Neural cell (in vitro differentiated cells): ENCODE data around the gene PER1. TPM values are rescaled to one million over a fixed set of nuclear protein-coding genes. Genes with fewer than 3 reads are reported as not detected.
A peak's percentile ranks its signal among the peaks of the same experiment; 100 is the strongest.

ENCODE experiments used
- H2AFZ ChIP-seq: fragments of 200-600, 300-800 bp; sonication (generic), shearing (Covaris generic); 2 replicates; pipeline ENCODE4 v1.6.0; 2014; ENCODE audit warnings: low read depth, mild to moderate bottlenecking, antibody characterized with exemption, low read length, moderate library complexity
- H3F3A ChIP-seq: fragments of 200-600 bp; shearing (Covaris generic); 2 replicates; pipeline ENCODE4 v1.6.1; 2016; ENCODE audit warnings: mild to moderate bottlenecking, moderate library complexity, mixed read lengths, antibody characterized with exemption, low read length; ENCODE audit not compliant: insufficient read depth, poor library complexity, severe bottlenecking
- H3K27ac ChIP-seq: fragments of 200-600, 300-800 bp; sonication (generic), shearing (Covaris generic); 2 replicates; pipeline ENCODE4 v1.5.1; 2014; ENCODE audit warnings: mild to moderate bottlenecking, low read length, moderate library complexity
- H3K27me3 ChIP-seq: fragments of 300-800, 200-600 bp; sonication (generic), shearing (Covaris generic); 2 replicates; pipeline ENCODE4 v1.6.0; 2014; ENCODE audit warnings: mild to moderate bottlenecking, low read depth, low read length, moderate library complexity; ENCODE audit not compliant: insufficient read depth
- H3K36me3 ChIP-seq: fragments of 300-800, 200-600 bp; sonication (generic), shearing (Covaris generic); 2 replicates; pipeline ENCODE4 v1.5.1; 2014; ENCODE audit warnings: mild to moderate bottlenecking, antibody characterized with exemption, low read length, moderate library complexity; ENCODE audit not compliant: insufficient read depth
- H3K4me2 ChIP-seq: fragments of 300-800, 200-600 bp; sonication (generic), shearing (Covaris generic); 2 replicates; pipeline ENCODE4 v1.6.0; 2014; ENCODE audit warnings: mild to moderate bottlenecking, low read length
- H3K4me3 ChIP-seq: fragments of 300-800, 200-600 bp; sonication (generic), shearing (Covaris generic); 2 replicates; pipeline ENCODE4 v1.5.1; 2014; ENCODE audit warnings: mild to moderate bottlenecking, low read length, moderate library complexity
- H3K79me2 ChIP-seq: fragments of 200-600 bp; shearing (Covaris generic); replicated peaks from 2 replicates; pipeline ENCODE4 v1.6.0; 2014; ENCODE audit warnings: mild to moderate bottlenecking, low read length, moderate library complexity; ENCODE audit not compliant: insufficient read depth
- H3K9ac ChIP-seq: fragments of 300-800, 200-600 bp; sonication (generic), shearing (Covaris generic); 2 replicates; pipeline ENCODE4 v1.6.1; 2016; ENCODE audit warnings: mild to moderate bottlenecking, low read length, mixed read lengths
- H3K9me2 ChIP-seq: fragments of 200-600 bp; shearing (Covaris generic); 2 replicates; pipeline ENCODE4 v1.6.1; 2016; ENCODE audit warnings: mild to moderate bottlenecking, low read length, mixed read lengths; ENCODE audit not compliant: insufficient read depth
- H3K9me3 ChIP-seq: fragments of 200-600, 300-800 bp; sonication (generic), shearing (Covaris generic); 2 replicates; pipeline ENCODE4 v1.6.1; 2016; ENCODE audit warnings: mild to moderate bottlenecking, mixed run types, low read length, moderate library complexity, mixed read lengths
- H4K20me1 ChIP-seq: fragments of 200-600 bp; shearing (Covaris generic); 2 replicates; pipeline ENCODE4 v1.6.1; 2016; ENCODE audit warnings: mild to moderate bottlenecking, mixed run types; ENCODE audit not compliant: insufficient read depth
- EP300 ChIP-seq: fragments of 450-650 bp; conservative IDR thresholded peaks from 2 replicates; pipeline ENCODE4 v1.6.1; 2014; ENCODE audit warnings: antibody characterized with exemption, mild to moderate bottlenecking, moderate library complexity; ENCODE audit not compliant: poor library complexity, severe bottlenecking
- EZH2 ChIP-seq: fragments of 200-600, 300-800 bp; shearing (Covaris generic), sonication (generic); IDR thresholded peaks from 2 replicates; pipeline ENCODE4 v1.6.1; 2014; ENCODE audit warnings: antibody characterized with exemption, low read length, borderline replicate concordance, mild to moderate bottlenecking; ENCODE audit not compliant: insufficient read depth, poor library complexity, severe bottlenecking
- MXI1 ChIP-seq: fragments of 450-650 bp; conservative IDR thresholded peaks from 2 replicates; pipeline ENCODE4 v1.6.1; 2014; ENCODE audit warnings: antibody characterized with exemption, mild to moderate bottlenecking; ENCODE audit not compliant: poor library complexity, severe bottlenecking
- POLR2AphosphoS5 ChIP-seq: IDR thresholded peaks from 2 replicates; pipeline ENCODE4 v1.6.1; 2012
- RAD21 ChIP-seq: fragments of 450-650 bp; conservative IDR thresholded peaks from 2 replicates; pipeline ENCODE4 v1.6.1; 2014; ENCODE audit warnings: antibody characterized with exemption, mild to moderate bottlenecking, moderate library complexity
- SMC3 ChIP-seq: fragments of 450-650 bp; conservative IDR thresholded peaks from 2 replicates; pipeline ENCODE4 v1.6.1; 2014; ENCODE audit warnings: antibody characterized with exemption, mild to moderate bottlenecking, moderate library complexity; ENCODE audit not compliant: poor library complexity
- TAF1 ChIP-seq: IDR thresholded peaks from 2 replicates; pipeline ENCODE4 v1.6.1; 2012; ENCODE audit warnings: low read depth
- polyA plus RNA-seq: library from polyadenylated mRNA; depleted of rRNA; stranded (reverse); fragments of >200 nt; gene quantifications from 2 replicates; pipeline ENCODE4 v1.2.3, GENCODE V29; 2014
- TF ChIP-seq, protein P1 (sequence below): IDR thresholded peaks from 2 replicates; pipeline ENCODE4 v1.6.1; 2012; ENCODE audit warnings: borderline replicate concordance
- TF ChIP-seq, protein P2 (sequence below): fragments of 450-650 bp; IDR thresholded peaks from 2 replicates; pipeline ENCODE4 v1.5.1; 2014; ENCODE audit warnings: antibody characterized with exemption, mild to moderate bottlenecking, moderate library complexity; ENCODE audit not compliant: poor library complexity, severe bottlenecking

PER1 gene
- polyA plus RNA-seq, 1 donor from 2014 or later = 1.9 TPM

DNA sequence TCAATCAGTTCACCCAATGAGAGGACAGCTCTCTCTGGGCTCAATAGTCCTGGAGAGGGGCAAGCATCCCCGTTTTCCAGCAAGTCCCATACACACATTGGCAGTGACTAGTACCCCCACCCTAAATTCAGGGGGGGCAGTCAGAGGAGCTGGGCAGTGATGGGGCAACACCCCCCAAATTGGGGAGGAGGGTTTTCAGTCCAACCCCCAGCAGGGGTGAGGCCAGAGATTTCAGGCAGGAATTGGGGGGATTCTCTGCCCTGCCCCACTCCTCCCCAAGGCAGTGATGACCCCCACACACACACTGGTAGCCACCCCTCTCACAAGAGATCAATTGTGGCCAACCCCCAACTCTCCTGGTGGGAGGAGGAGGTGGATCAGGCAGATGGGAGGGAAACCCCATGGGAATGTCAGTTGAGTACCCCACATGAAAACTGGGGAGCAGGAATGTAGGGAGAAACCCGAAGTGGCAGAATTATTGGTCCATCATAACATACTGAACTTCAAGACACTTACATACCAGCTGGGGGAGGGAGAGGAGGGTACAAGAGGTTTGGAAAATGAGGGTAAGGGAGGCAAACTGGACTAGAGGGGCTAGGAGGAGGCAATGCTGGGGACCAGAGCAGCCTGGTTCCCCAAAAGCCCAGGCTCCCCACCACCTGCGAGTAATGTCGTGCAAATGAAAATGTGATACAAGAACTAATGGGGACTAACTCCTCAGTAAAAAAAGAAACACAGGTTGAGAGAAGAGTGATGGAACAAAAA lies 7.4 kb upstream of the PER1 start:
- peaks cover 45% of the 10 kb centered on the region for H3K79me2 ChIP-seq
- peak overlapping the region; percentile 94 for H3K4me3 ChIP-seq
- H3K27me3 ChIP-seq = no peaks in the 10 kb centered on the region
- H3K9ac ChIP-seq = peak overlapping the region; percentile 99
- H3F3A ChIP-seq = no peaks in the 10 kb centered on the region
- no peaks in the 10 kb centered on the region for H3K9me3 ChIP-seq
- H3K4me2 ChIP-seq = peak overlapping the region; percentile 96
- no peaks in the 10 kb centered on the region for H3K36me3 ChIP-seq
- H2AFZ ChIP-seq = no peak overlapping the region
- H3K9me2 ChIP-seq = no peaks in the 10 kb centered on the region
- TF ChIP-seq, protein P1, sequence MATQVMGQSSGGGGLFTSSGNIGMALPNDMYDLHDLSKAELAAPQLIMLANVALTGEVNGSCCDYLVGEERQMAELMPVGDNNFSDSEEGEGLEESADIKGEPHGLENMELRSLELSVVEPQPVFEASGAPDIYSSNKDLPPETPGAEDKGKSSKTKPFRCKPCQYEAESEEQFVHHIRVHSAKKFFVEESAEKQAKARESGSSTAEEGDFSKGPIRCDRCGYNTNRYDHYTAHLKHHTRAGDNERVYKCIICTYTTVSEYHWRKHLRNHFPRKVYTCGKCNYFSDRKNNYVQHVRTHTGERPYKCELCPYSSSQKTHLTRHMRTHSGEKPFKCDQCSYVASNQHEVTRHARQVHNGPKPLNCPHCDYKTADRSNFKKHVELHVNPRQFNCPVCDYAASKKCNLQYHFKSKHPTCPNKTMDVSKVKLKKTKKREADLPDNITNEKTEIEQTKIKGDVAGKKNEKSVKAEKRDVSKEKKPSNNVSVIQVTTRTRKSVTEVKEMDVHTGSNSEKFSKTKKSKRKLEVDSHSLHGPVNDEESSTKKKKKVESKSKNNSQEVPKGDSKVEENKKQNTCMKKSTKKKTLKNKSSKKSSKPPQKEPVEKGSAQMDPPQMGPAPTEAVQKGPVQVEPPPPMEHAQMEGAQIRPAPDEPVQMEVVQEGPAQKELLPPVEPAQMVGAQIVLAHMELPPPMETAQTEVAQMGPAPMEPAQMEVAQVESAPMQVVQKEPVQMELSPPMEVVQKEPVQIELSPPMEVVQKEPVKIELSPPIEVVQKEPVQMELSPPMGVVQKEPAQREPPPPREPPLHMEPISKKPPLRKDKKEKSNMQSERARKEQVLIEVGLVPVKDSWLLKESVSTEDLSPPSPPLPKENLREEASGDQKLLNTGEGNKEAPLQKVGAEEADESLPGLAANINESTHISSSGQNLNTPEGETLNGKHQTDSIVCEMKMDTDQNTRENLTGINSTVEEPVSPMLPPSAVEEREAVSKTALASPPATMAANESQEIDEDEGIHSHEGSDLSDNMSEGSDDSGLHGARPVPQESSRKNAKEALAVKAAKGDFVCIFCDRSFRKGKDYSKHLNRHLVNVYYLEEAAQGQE = no peak
- TF ChIP-seq, protein P2, sequence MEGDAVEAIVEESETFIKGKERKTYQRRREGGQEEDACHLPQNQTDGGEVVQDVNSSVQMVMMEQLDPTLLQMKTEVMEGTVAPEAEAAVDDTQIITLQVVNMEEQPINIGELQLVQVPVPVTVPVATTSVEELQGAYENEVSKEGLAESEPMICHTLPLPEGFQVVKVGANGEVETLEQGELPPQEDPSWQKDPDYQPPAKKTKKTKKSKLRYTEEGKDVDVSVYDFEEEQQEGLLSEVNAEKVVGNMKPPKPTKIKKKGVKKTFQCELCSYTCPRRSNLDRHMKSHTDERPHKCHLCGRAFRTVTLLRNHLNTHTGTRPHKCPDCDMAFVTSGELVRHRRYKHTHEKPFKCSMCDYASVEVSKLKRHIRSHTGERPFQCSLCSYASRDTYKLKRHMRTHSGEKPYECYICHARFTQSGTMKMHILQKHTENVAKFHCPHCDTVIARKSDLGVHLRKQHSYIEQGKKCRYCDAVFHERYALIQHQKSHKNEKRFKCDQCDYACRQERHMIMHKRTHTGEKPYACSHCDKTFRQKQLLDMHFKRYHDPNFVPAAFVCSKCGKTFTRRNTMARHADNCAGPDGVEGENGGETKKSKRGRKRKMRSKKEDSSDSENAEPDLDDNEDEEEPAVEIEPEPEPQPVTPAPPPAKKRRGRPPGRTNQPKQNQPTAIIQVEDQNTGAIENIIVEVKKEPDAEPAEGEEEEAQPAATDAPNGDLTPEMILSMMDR = no peak
- TF ChIP-seq RAD21 = no peak
- TF ChIP-seq MXI1 = no peak
- no peak for TF ChIP-seq SMC3
- TF ChIP-seq TAF1 = no peak
- H3K27ac ChIP-seq = peak overlapping the region; percentile 28
- peaks cover 11% of the 10 kb centered on the region for H4K20me1 ChIP-seq

DNA sequence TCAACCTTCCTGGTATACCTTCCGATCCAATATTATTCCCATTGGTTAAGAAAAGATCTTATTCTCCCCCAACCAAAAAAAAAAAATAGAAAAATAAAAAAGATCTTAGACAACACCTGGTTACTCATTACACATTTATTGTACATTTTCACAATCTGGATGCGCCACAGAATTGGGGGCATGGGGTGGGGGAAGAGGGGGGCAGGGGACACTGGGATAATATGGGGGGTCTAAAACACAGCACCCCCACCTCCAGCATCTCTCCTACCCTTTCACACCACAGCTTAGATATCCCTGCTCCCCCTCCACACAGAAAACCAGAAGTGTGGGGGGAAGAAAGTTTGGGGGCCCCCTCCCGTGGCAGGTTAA lies 6.8 kb upstream of the PER1 start:
- no peaks in the 10 kb centered on the region for H3K27me3 ChIP-seq
- H3K27ac ChIP-seq = no peak overlapping the region
- H3K9me3 ChIP-seq = no peaks in the 10 kb centered on the region
- peak overlapping the region; percentile 99 for H3K9ac ChIP-seq
- no peak overlapping the region for H2AFZ ChIP-seq
- H3K4me2 ChIP-seq = no peak overlapping the region
- H3K36me3 ChIP-seq = no peaks in the 10 kb centered on the region
- peaks cover 11% of the 10 kb centered on the region for H4K20me1 ChIP-seq
- no peaks in the 10 kb centered on the region for H3K9me2 ChIP-seq
- no peak for TF ChIP-seq EZH2
- TF ChIP-seq SMC3 = no peak
- TF ChIP-seq, protein P1 = no peak
- no peak for TF ChIP-seq TAF1
- TF ChIP-seq POLR2AphosphoS5 = no peak
- TF ChIP-seq RAD21 = no peak
- TF ChIP-seq, protein P2 = no peak
- TF ChIP-seq MXI1 = no peak
- TF ChIP-seq EP300 = no peak
- no peaks in the 10 kb centered on the region for H3F3A ChIP-seq
- H3K79me2 ChIP-seq = peaks cover 45% of the 10 kb centered on the region
- peak overlapping the region; percentile 94 for H3K4me3 ChIP-seq
